Measurements from ENCODE around the gene EID2. TPM values are rescaled to one million over a fixed set of nuclear protein-coding genes. Genes with fewer than 3 reads are reported as not detected.
A peak's percentile ranks its signal among the peaks of the same experiment; 100 is the strongest.

Gene EID2
- total and polyA plus RNA-seq, 2 of the 13 experiments (the other 11 are each of a cell fraction or from before 2014, with no cell fraction given), result 3.7 to 14.1 TPM

DNA sequence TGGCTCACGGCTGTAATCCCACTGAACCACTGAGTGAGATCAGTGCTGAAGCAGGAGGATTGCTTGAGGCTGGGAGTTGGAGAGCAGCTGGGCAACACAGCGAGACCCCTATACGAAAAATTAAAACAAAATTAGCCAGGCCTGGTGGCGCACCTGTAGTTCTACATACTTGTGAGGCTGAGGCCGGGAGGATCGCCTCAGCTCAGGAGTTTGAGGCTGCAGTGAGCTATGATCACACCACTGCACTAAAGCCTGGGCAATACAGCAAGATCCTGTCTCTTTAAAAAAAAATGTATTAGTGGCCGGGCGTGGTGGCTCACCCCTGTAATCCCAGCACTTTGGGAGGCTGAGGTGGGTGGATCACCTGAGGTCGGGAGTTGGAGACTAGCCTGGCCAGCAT, 31.3 kb downstream of the EID2 start:
- H3K27ac ChIP-seq (ENCODE audit: extremely low read length, insufficient read depth, low read length), result no peak overlapping the region
- FAIRE-seq (no peak), ATAC-seq (no peak), DNase-seq (ENCODE audit: low spot score) (no peak)
- CTCF ChIA-PET (ENCODE audit: low intra/inter-chr PET ratio, low total read pairs), result no interaction called here
- intact Hi-C loops (cut with micrococcal nuclease; ENCODE audit: unreplicated experiment) (no loop called here), in situ Hi-C loops (cut with HindIII; ENCODE audit: extremely low pct_ligation_motif_present, low pct_unique_long_range_greater_than_20kb) (no loop called here)
- no peak overlapping the region for H3K4me2 ChIP-seq (ENCODE audit: low read depth, low read length)
- H3K27me3 ChIP-seq (ENCODE audit: control insufficient read depth in 1 of 2, insufficient read depth in 2 of 2, low read length in 2 of 2), result peaks cover 15 to 54% of the 10 kb centered on the region in 2 experiments
- H3K36me3 ChIP-seq (replicated peaks in 1 of 2; ENCODE audit: control insufficient read depth in 1 of 2, insufficient read depth in 2 of 2, low read length in 2 of 2), result no peaks in the 10 kb centered on the region
- 48% methylated on average over 9 of the region's 9 CpGs for WGBS (ENCODE audit: low lambda C conversion rate)
- no peak overlapping the region for H2AFZ ChIP-seq (ENCODE audit: low read length)
- H3K4me1 ChIP-seq (ENCODE audit: insufficient read depth, low read length), result peaks cover 20% of the 10 kb centered on the region; the same call in 1 of the 2 replicates
- no peak overlapping the region for H3K4me3 ChIP-seq (replicated peaks in 1 of 3; ENCODE audit: insufficient read depth in 1 of 3, low read depth in 2 of 3, low read length in 3 of 3)
- no peaks in the 10 kb centered on the region for H3K79me2 ChIP-seq (ENCODE audit: insufficient read depth, low read length)
- POLR2A ChIA-PET, result no interaction called here
- no TSS peak for BruUV-seq (replicated peaks)
- H4K20me1 ChIP-seq (ENCODE audit: insufficient read depth, low read length), result no peaks in the 10 kb centered on the region
- H3K9me3 ChIP-seq (ENCODE audit: low read length), result no peaks in the 10 kb centered on the region
- peak; percentile 79 for TF ChIP-seq ZNF121 (CRISPR knock-in tag; IDR thresholded peaks at IDR 0.05)
- TF ChIP-seq ZNF678 (CRISPR knock-in tag; IDR thresholded peaks at IDR 0.05), result no peak
- TF ChIP-seq ZBTB42 (CRISPR knock-in tag; IDR thresholded peaks at IDR 0.05), result no peak
- TF ChIP-seq ZKSCAN5 (CRISPR knock-in tag; IDR thresholded peaks at IDR 0.05), result no peak
- no peak overlapping the region for H3K9ac ChIP-seq (ENCODE audit: insufficient read depth, low read depth, low read length)

DNA sequence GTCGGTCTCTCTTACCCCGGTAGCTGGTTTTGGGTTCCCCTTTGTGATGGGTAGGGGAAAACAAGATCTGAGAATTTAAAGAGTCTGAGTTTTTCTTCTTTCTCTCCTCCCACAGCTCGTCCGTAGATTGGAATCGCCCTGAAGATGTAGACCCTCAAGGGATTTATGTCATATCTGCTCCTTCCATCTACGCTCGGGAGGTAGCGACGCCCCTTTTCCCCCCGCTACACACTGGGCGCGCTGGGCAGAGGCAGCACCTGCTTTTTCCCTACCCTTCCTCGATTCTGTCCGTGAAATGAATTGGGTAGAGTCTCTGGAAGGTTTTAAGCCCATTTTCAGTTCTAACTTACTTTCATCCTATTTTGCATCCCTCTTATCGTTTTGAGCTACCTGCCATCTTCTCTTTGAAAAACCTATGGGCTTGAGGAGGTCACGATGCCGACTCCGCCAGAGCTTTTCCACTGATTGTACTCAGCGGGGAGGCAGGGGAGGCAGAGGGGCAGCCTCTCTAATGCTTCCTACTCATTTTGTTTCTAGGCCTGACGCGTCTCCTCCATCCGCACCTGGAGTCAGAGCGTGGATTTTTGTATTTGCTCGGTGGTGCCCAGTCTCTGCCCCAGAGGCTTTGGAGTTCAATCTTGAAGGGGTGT, 32.1 kb downstream of the EID2 start:
- Histone ChIP-seq H3K4me3 (replicated peaks in 1 of 3; ENCODE audit: insufficient read depth in 1 of 3, low read depth in 2 of 3, low read length in 3 of 3) (peak overlapping the region in 2 of 3 experiments; percentile 56 to 68; a peak in 4 of 6 replicates), H4K20me1 (ENCODE audit: insufficient read depth, low read length) (no peaks in the 10 kb centered on the region), H3K4me1 (ENCODE audit: insufficient read depth, low read length) (peaks cover 25% of the 10 kb centered on the region), H3K27me3 (ENCODE audit: control insufficient read depth in 1 of 2, insufficient read depth in 2 of 2, low read length in 2 of 2) (peaks cover 16 to 53% of the 10 kb centered on the region in 2 experiments), H3K9me3 (ENCODE audit: low read length) (no peaks in the 10 kb centered on the region), H3K4me2 (ENCODE audit: low read depth, low read length) (peak overlapping the region; percentile 70), H3K79me2 (ENCODE audit: insufficient read depth, low read length) (no peaks in the 10 kb centered on the region), H3K27ac (ENCODE audit: extremely low read length, insufficient read depth, low read length) (no peak overlapping the region), H3K36me3 (replicated peaks in 1 of 2; ENCODE audit: control insufficient read depth in 1 of 2, insufficient read depth in 2 of 2, low read length in 2 of 2) (no peaks in the 10 kb centered on the region), H3K9ac (ENCODE audit: insufficient read depth, low read depth, low read length) (no peak overlapping the region), H2AFZ (ENCODE audit: low read length) (no peak overlapping the region)
- intact Hi-C loops (cut with micrococcal nuclease; ENCODE audit: unreplicated experiment), result no loop called here
- WGBS (ENCODE audit: low lambda C conversion rate), result 38% methylated on average over 24 of the region's 24 CpGs
- BruUV-seq (replicated peaks), result no TSS peak
- in situ Hi-C loops (cut with HindIII; ENCODE audit: extremely low pct_ligation_motif_present, low pct_unique_long_range_greater_than_20kb), result no loop called here
- CTCF ChIA-PET (ENCODE audit: low intra/inter-chr PET ratio, low total read pairs), result no interaction called here
- POLR2A ChIA-PET, result interaction anchor here (1.6 kb wide), 1 partner anchor 63 kb away, joined by 3 read pairs; the partner anchor contains the start of gene SUPT5H
- FAIRE-seq, result no peak
- DNase-seq (ENCODE audit: low spot score), result no peak
- no peak for ATAC-seq
- no peak for TF ChIP-seq ZNF792 (CRISPR knock-in tag; IDR thresholded peaks at IDR 0.05)
- TF ChIP-seq SIX1 (CRISPR knock-in tag; IDR thresholded peaks at IDR 0.05; ENCODE audit: borderline replicate concordance), result no peak
- no peak for TF ChIP-seq ISX (CRISPR knock-in tag; conservative IDR thresholded peaks at IDR 0.05)
- TF ChIP-seq, protein P1, sequence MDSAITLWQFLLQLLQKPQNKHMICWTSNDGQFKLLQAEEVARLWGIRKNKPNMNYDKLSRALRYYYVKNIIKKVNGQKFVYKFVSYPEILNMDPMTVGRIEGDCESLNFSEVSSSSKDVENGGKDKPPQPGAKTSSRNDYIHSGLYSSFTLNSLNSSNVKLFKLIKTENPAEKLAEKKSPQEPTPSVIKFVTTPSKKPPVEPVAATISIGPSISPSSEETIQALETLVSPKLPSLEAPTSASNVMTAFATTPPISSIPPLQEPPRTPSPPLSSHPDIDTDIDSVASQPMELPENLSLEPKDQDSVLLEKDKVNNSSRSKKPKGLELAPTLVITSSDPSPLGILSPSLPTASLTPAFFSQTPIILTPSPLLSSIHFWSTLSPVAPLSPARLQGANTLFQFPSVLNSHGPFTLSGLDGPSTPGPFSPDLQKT (CRISPR knock-in tag; IDR thresholded peaks at IDR 0.05; ENCODE audit: borderline replicate concordance), result no peak
- TF ChIP-seq ZNF350 (CRISPR knock-in tag; IDR thresholded peaks at IDR 0.05; ENCODE audit: borderline replicate concordance, low read depth), result no peak
- TF ChIP-seq, protein P2, sequence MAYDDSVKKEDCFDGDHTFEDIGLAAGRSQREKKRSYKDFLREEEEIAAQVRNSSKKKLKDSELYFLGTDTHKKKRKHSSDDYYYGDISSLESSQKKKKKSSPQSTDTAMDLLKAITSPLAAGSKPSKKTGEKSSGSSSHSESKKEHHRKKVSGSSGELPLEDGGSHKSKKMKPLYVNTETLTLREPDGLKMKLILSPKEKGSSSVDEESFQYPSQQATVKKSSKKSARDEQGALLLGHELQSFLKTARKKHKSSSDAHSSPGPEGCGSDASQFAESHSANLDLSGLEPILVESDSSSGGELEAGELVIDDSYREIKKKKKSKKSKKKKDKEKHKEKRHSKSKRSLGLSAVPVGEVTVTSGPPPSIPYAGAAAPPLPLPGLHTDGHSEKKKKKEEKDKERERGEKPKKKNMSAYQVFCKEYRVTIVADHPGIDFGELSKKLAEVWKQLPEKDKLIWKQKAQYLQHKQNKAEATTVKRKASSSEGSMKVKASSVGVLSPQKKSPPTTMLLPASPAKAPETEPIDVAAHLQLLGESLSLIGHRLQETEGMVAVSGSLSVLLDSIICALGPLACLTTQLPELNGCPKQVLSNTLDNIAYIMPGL (CRISPR knock-in tag; IDR thresholded peaks at IDR 0.05; ENCODE audit: borderline replicate concordance in 1 of 2, low read depth in 1 of 2), result no peak
- TF ChIP-seq ZNF430 (CRISPR knock-in tag; IDR thresholded peaks at IDR 0.05), result no peak
- no peak for TF ChIP-seq SP140L (CRISPR knock-in tag; IDR thresholded peaks at IDR 0.05; ENCODE audit: borderline replicate concordance)
- TF ChIP-seq EZH2 (conservative IDR thresholded peaks at IDR 0.05; ENCODE audit: low read depth, low read length), result 0 out of 2 replicates have a peak, but pooled peaks have one; percentile 56
- TF ChIP-seq ZNF709 (CRISPR knock-in tag; IDR thresholded peaks at IDR 0.05), result 0 out of 2 replicates have a peak, but pooled peaks have one; percentile 13
- TF ChIP-seq, protein P3, sequence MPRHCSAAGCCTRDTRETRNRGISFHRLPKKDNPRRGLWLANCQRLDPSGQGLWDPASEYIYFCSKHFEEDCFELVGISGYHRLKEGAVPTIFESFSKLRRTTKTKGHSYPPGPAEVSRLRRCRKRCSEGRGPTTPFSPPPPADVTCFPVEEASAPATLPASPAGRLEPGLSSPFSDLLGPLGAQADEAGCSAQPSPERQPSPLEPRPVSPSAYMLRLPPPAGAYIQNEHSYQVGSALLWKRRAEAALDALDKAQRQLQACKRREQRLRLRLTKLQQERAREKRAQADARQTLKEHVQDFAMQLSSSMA (CRISPR knock-in tag; IDR thresholded peaks at IDR 0.05), result no peak

All from HepG2 (cell line).